Natural killer cell treated with Interleukin-12 subunit alpha and Interleukin-12 subunit beta and Interleukin-15 and Interleukin-18, amount 100 ng/mL, for 72 hours (primary cell): ENCODE data around the gene UBE2A. TPM values are rescaled to one million over a fixed set of nuclear protein-coding genes. Genes with fewer than 3 reads are reported as not detected.

Source experiments
- ATAC-seq, 2 donors: fragments of 150-1000 bp; cut with Tn5 transposase in 1 of 2; sonication (Bioruptor Pico), chemical (Tn5 transposase) in 1 of 2; 2 replicates each; pipeline ENCODE4 v1.10.0; 2021
- DNase-seq: peaks from one replicate; pipeline ENCODE4 v3.0.0; 2022; ENCODE audit warnings: low spot score
- H3K27ac Mint-ChIP-seq, 2 donors: 1 replicate in 1 of 2; 2 replicates in 1 of 2; pipeline ENCODE4 v1.8.0; 2022; ENCODE audit warnings: mixed read lengths in 2 of 2, mild to moderate bottlenecking in 1 of 2, moderate library complexity in 1 of 2
- H3K27me3 Mint-ChIP-seq, 2 donors: 1 replicate in 1 of 2; 2 replicates in 1 of 2; pipeline ENCODE4 v1.8.0; 2022; ENCODE audit warnings: mixed read lengths in 2 of 2
- H3K36me3 Mint-ChIP-seq: one replicate; pipeline ENCODE4 v1.8.0; 2022; ENCODE audit warnings: mixed read lengths
- H3K4me1 Mint-ChIP-seq, 2 donors: 1 replicate in 1 of 2; 2 replicates in 1 of 2; pipeline ENCODE4 v1.8.0; 2022; ENCODE audit warnings: low read depth in 2 of 2, mixed read lengths in 2 of 2, mild to moderate bottlenecking in 1 of 2
- H3K4me3 Mint-ChIP-seq: one replicate; pipeline ENCODE4 v1.8.0; 2022; ENCODE audit warnings: mixed read lengths
- H3K9me3 Mint-ChIP-seq: 2 replicates; pipeline ENCODE4 v1.8.0; 2022; ENCODE audit warnings: mixed read lengths
- total RNA-seq, 2 donors: library from RNA; stranded (reverse); gene quantifications; one replicate each; pipeline ENCODE4 v1.2.3, GENCODE V29; 2022

Gene UBE2A
- total RNA-seq, result 10 to 100 TPM; 58.3 to 60.0 TPM

- ATAC-seq (peak; percentile 97), DNase-seq (peak; percentile 91)
- peak within 1 kb of the TSS; percentile 64 to 85 for H3K27ac Mint-ChIP-seq
- H3K4me3 Mint-ChIP-seq, result peak within 1 kb of the TSS; percentile 91
- no peaks in the 10 kb centered on the region for H3K36me3 Mint-ChIP-seq
- H3K4me1 Mint-ChIP-seq, result peaks cover 0 to 12% of the 10 kb centered on the region in 2 donors
- peaks cover 0 to 8% of the 10 kb centered on the region in 2 donors for H3K27me3 Mint-ChIP-seq
- H3K9me3 Mint-ChIP-seq, result no peaks in the 10 kb centered on the region
These were observed at the start of gene UBE2A for GRCh38 chrX:119574394-119575266. Gene UBE2A, plus strand, starts transcription at chrX:119574563. Its CDS starts 149 bp downstream, at chrX:119574712.

- no peak for ATAC-seq
- Mint-ChIP-seq H3K4me3 (no peak overlapping the region), H3K27ac (no peak overlapping the region), H3K27me3 (peaks cover 0 to 10% of the 10 kb centered on the region in 2 donors), H3K4me1 (no peaks in the 10 kb centered on the region), H3K9me3 (no peaks in the 10 kb centered on the region), H3K36me3 (peaks cover 5% of the 10 kb centered on the region)
- no peak for DNase-seq
These were observed 44.8 kb upstream of the UBE2A start for GRCh38 chrX:119529345-119530276.

GRCh38 chrX:119537487-119537886, 36.9 kb upstream of the UBE2A start:
- no peak overlapping the region for H3K27ac Mint-ChIP-seq
- ATAC-seq (no peak), DNase-seq (no peak)
- peaks cover 0 to 2% of the 10 kb centered on the region in 2 donors for H3K27me3 Mint-ChIP-seq
- H3K36me3 Mint-ChIP-seq, result no peaks in the 10 kb centered on the region
- no peaks in the 10 kb centered on the region for H3K4me1 Mint-ChIP-seq
- H3K9me3 Mint-ChIP-seq, result no peaks in the 10 kb centered on the region
- no peak overlapping the region for H3K4me3 Mint-ChIP-seq

GRCh38 chrX:119539872-119540271, 34.5 kb upstream of the UBE2A start:
- Mint-ChIP-seq H3K27me3 (peaks cover 0 to 2% of the 10 kb centered on the region in 2 donors), H3K36me3 (no peaks in the 10 kb centered on the region), H3K27ac (no peak overlapping the region), H3K4me1 (no peaks in the 10 kb centered on the region), H3K9me3 (no peaks in the 10 kb centered on the region), H3K4me3 (no peak overlapping the region)
- DNase-seq, result no peak
- ATAC-seq, result no peak

GRCh38 chrX:119541188-119541587, 33.2 kb upstream of the UBE2A start:
- Mint-ChIP-seq H3K4me3 (no peak overlapping the region), H3K27me3 (peaks cover 0 to 2% of the 10 kb centered on the region in 2 donors), H3K36me3 (no peaks in the 10 kb centered on the region), H3K4me1 (no peaks in the 10 kb centered on the region), H3K27ac (no peak overlapping the region), H3K9me3 (no peaks in the 10 kb centered on the region)
- DNase-seq (no peak), ATAC-seq (no peak)

- no peaks in the 10 kb centered on the region for H3K9me3 Mint-ChIP-seq
- no peaks in the 10 kb centered on the region for H3K27me3 Mint-ChIP-seq
- ATAC-seq, result no peak
- no peak overlapping the region for H3K4me3 Mint-ChIP-seq
- no peak overlapping the region for H3K27ac Mint-ChIP-seq
- DNase-seq, result no peak
- H3K4me1 Mint-ChIP-seq, result peaks cover 0 to 3% of the 10 kb centered on the region in 2 donors
- no peaks in the 10 kb centered on the region for H3K36me3 Mint-ChIP-seq
These were observed 24.9 kb upstream of the UBE2A start for GRCh38 chrX:119549327-119550016.

GRCh38 chrX:119552508-119552907, 21.9 kb upstream of the UBE2A start:
- ATAC-seq (no peak), DNase-seq (no peak)
- Mint-ChIP-seq H3K27me3 (no peaks in the 10 kb centered on the region), H3K4me3 (no peak overlapping the region), H3K4me1 (peaks cover 0 to 5% of the 10 kb centered on the region in 2 donors), H3K9me3 (no peaks in the 10 kb centered on the region), H3K36me3 (peaks cover 6% of the 10 kb centered on the region), H3K27ac (no peak overlapping the region)

- Mint-ChIP-seq H3K4me1 (peaks cover 14 to 15% of the 10 kb centered on the region in 2 donors), H3K27ac (peak within 1 kb of the TSS; percentile 58 to 63), H3K4me3 (peak within 1 kb of the TSS; percentile 84), H3K27me3 (peaks cover 0 to 12% of the 10 kb centered on the region in 2 donors), H3K36me3 (no peaks in the 10 kb centered on the region), H3K9me3 (no peaks in the 10 kb centered on the region)
- ATAC-seq, result peak; percentile 93 to 97
- peak; percentile 88 for DNase-seq
These were observed 9.2 kb upstream of the UBE2A start, which contains the start of gene STEEP1 for GRCh38 chrX:119565107-119565663. Gene STEEP1, minus strand, starts transcription at chrX:119565409. Its CDS starts 54 bp downstream, at chrX:119565355.

GRCh38 chrX:119570351-119570835, 4.0 kb upstream of the UBE2A start:
- Mint-ChIP-seq H3K4me3 (no peak overlapping the region), H3K27me3 (peaks cover 0 to 12% of the 10 kb centered on the region in 2 donors), H3K9me3 (no peaks in the 10 kb centered on the region), H3K4me1 (peaks cover 0 to 12% of the 10 kb centered on the region in 2 donors), H3K27ac (no peak overlapping the region), H3K36me3 (no peaks in the 10 kb centered on the region)
- ATAC-seq, result no peak
- DNase-seq, result no peak

GRCh38 chrX:119573222-119573621, 1.1 kb upstream of the UBE2A start:
- DNase-seq, result no peak
- Mint-ChIP-seq H3K9me3 (no peaks in the 10 kb centered on the region), H3K27ac (no peak overlapping the region), H3K4me1 (peaks cover 0 to 12% of the 10 kb centered on the region in 2 donors), H3K4me3 (peak overlapping the region; percentile 91), H3K36me3 (no peaks in the 10 kb centered on the region), H3K27me3 (peaks cover 0 to 12% of the 10 kb centered on the region in 2 donors)
- no peak for ATAC-seq

GRCh38 chrX:119573840-119574393, 446 bp upstream of the UBE2A start:
- Mint-ChIP-seq H3K27me3 (peaks cover 0 to 10% of the 10 kb centered on the region in 2 donors), H3K36me3 (no peaks in the 10 kb centered on the region), H3K4me3 (peak overlapping the region; percentile 91), H3K4me1 (peaks cover 0 to 12% of the 10 kb centered on the region in 2 donors), H3K27ac (peak overlapping the region; percentile 64 to 85), H3K9me3 (no peaks in the 10 kb centered on the region)
- no peak for DNase-seq
- peak in 1 of 2 donors; percentile 16 for ATAC-seq

- peaks cover 6 to 7% of the 10 kb centered on the region in 2 donors for H3K4me1 Mint-ChIP-seq
- peaks cover 5% of the 10 kb centered on the region for H3K36me3 Mint-ChIP-seq
- ATAC-seq (no peak), DNase-seq (no peak)
- H3K27me3 Mint-ChIP-seq, result no peaks in the 10 kb centered on the region
- H3K27ac Mint-ChIP-seq, result no peak overlapping the region
- H3K9me3 Mint-ChIP-seq, result no peaks in the 10 kb centered on the region
- H3K4me3 Mint-ChIP-seq, result no peak overlapping the region
These were observed 5.1 kb downstream of the UBE2A start for GRCh38 chrX:119579414-119579813.
